Neural cell (in vitro differentiated cells): Measurements from ENCODE around the gene SS18. TPM values are rescaled to one million over a fixed set of nuclear protein-coding genes. Genes with fewer than 3 reads are reported as not detected.

Source experiments
- H2AFZ ChIP-seq: fragments of 200-600, 300-800 bp; sonication (generic), shearing (Covaris generic); 2 replicates; pipeline ENCODE4 v1.6.0; 2014; ENCODE audit warnings: low read depth, mild to moderate bottlenecking, antibody characterized with exemption, low read length, moderate library complexity
- H3F3A ChIP-seq: fragments of 200-600 bp; shearing (Covaris generic); 2 replicates; pipeline ENCODE4 v1.6.1; 2016; ENCODE audit warnings: mild to moderate bottlenecking, moderate library complexity, mixed read lengths, antibody characterized with exemption, low read length; ENCODE audit not compliant: insufficient read depth, poor library complexity, severe bottlenecking
- H3K27ac ChIP-seq: fragments of 200-600, 300-800 bp; sonication (generic), shearing (Covaris generic); 2 replicates; pipeline ENCODE4 v1.5.1; 2014; ENCODE audit warnings: mild to moderate bottlenecking, low read length, moderate library complexity
- H3K27me3 ChIP-seq: fragments of 300-800, 200-600 bp; sonication (generic), shearing (Covaris generic); 2 replicates; pipeline ENCODE4 v1.6.0; 2014; ENCODE audit warnings: mild to moderate bottlenecking, low read depth, low read length, moderate library complexity; ENCODE audit not compliant: insufficient read depth
- H3K36me3 ChIP-seq: fragments of 300-800, 200-600 bp; sonication (generic), shearing (Covaris generic); 2 replicates; pipeline ENCODE4 v1.5.1; 2014; ENCODE audit warnings: mild to moderate bottlenecking, antibody characterized with exemption, low read length, moderate library complexity; ENCODE audit not compliant: insufficient read depth
- H3K4me2 ChIP-seq: fragments of 300-800, 200-600 bp; sonication (generic), shearing (Covaris generic); 2 replicates; pipeline ENCODE4 v1.6.0; 2014; ENCODE audit warnings: mild to moderate bottlenecking, low read length
- H3K4me3 ChIP-seq: fragments of 300-800, 200-600 bp; sonication (generic), shearing (Covaris generic); 2 replicates; pipeline ENCODE4 v1.5.1; 2014; ENCODE audit warnings: mild to moderate bottlenecking, low read length, moderate library complexity
- H3K79me2 ChIP-seq: fragments of 200-600 bp; shearing (Covaris generic); replicated peaks from 2 replicates; pipeline ENCODE4 v1.6.0; 2014; ENCODE audit warnings: mild to moderate bottlenecking, low read length, moderate library complexity; ENCODE audit not compliant: insufficient read depth
- H3K9ac ChIP-seq: fragments of 300-800, 200-600 bp; sonication (generic), shearing (Covaris generic); 2 replicates; pipeline ENCODE4 v1.6.1; 2016; ENCODE audit warnings: mild to moderate bottlenecking, low read length, mixed read lengths
- H3K9me2 ChIP-seq: fragments of 200-600 bp; shearing (Covaris generic); 2 replicates; pipeline ENCODE4 v1.6.1; 2016; ENCODE audit warnings: mild to moderate bottlenecking, low read length, mixed read lengths; ENCODE audit not compliant: insufficient read depth
- H3K9me3 ChIP-seq: fragments of 200-600, 300-800 bp; sonication (generic), shearing (Covaris generic); 2 replicates; pipeline ENCODE4 v1.6.1; 2016; ENCODE audit warnings: mild to moderate bottlenecking, mixed run types, low read length, moderate library complexity, mixed read lengths
- H4K20me1 ChIP-seq: fragments of 200-600 bp; shearing (Covaris generic); 2 replicates; pipeline ENCODE4 v1.6.1; 2016; ENCODE audit warnings: mild to moderate bottlenecking, mixed run types; ENCODE audit not compliant: insufficient read depth
- EP300 ChIP-seq: fragments of 450-650 bp; conservative IDR thresholded peaks from 2 replicates; pipeline ENCODE4 v1.6.1; 2014; ENCODE audit warnings: antibody characterized with exemption, mild to moderate bottlenecking, moderate library complexity; ENCODE audit not compliant: poor library complexity, severe bottlenecking
- EZH2 ChIP-seq: fragments of 200-600, 300-800 bp; shearing (Covaris generic), sonication (generic); IDR thresholded peaks from 2 replicates; pipeline ENCODE4 v1.6.1; 2014; ENCODE audit warnings: antibody characterized with exemption, low read length, borderline replicate concordance, mild to moderate bottlenecking; ENCODE audit not compliant: insufficient read depth, poor library complexity, severe bottlenecking
- MXI1 ChIP-seq: fragments of 450-650 bp; conservative IDR thresholded peaks from 2 replicates; pipeline ENCODE4 v1.6.1; 2014; ENCODE audit warnings: antibody characterized with exemption, mild to moderate bottlenecking; ENCODE audit not compliant: poor library complexity, severe bottlenecking
- POLR2AphosphoS5 ChIP-seq: IDR thresholded peaks from 2 replicates; pipeline ENCODE4 v1.6.1; 2012
- RAD21 ChIP-seq: fragments of 450-650 bp; conservative IDR thresholded peaks from 2 replicates; pipeline ENCODE4 v1.6.1; 2014; ENCODE audit warnings: antibody characterized with exemption, mild to moderate bottlenecking, moderate library complexity
- SMC3 ChIP-seq: fragments of 450-650 bp; conservative IDR thresholded peaks from 2 replicates; pipeline ENCODE4 v1.6.1; 2014; ENCODE audit warnings: antibody characterized with exemption, mild to moderate bottlenecking, moderate library complexity; ENCODE audit not compliant: poor library complexity
- TAF1 ChIP-seq: IDR thresholded peaks from 2 replicates; pipeline ENCODE4 v1.6.1; 2012; ENCODE audit warnings: low read depth
- polyA plus RNA-seq: library from polyadenylated mRNA; depleted of rRNA; stranded (reverse); fragments of >200 nt; gene quantifications from 2 replicates; pipeline ENCODE4 v1.2.3, GENCODE V29; 2014
- TF ChIP-seq, protein P1 (sequence below): fragments of 450-650 bp; IDR thresholded peaks from 2 replicates; pipeline ENCODE4 v1.5.1; 2014; ENCODE audit warnings: antibody characterized with exemption, mild to moderate bottlenecking, moderate library complexity; ENCODE audit not compliant: poor library complexity, severe bottlenecking
- TF ChIP-seq, protein P2 (sequence below): IDR thresholded peaks from 2 replicates; pipeline ENCODE4 v1.6.1; 2012; ENCODE audit warnings: borderline replicate concordance

SS18 gene
- polyA plus RNA-seq, 1 donor from 2014 or later = 62.0 TPM

DNA sequence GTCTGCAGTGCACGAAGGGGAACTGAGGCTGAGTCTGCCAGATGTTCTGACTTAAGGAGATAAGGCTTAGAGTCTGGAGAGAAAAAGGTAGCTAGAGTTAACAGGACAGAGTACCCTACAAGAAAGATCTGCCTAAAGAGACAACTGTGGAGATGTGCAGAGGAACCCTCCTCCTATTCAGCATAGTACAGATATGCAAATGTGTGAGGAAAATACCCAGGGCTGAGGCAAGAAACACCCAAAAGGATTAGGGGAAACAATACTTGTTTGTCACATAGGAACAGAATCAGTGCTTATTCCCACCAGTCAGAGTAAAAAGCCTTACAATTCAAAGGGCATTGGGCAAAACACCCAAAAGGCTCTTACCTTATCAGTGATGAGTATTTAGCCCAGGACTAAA, 67.8 kb downstream of the SS18 start:
- no peak overlapping the region for H3K27ac ChIP-seq
- no peak overlapping the region for H3K4me2 ChIP-seq
- H3K9me3 ChIP-seq = no peaks in the 10 kb centered on the region
- H3K36me3 ChIP-seq = peaks cover 4% of the 10 kb centered on the region
- no peaks in the 10 kb centered on the region for H3F3A ChIP-seq
- no peaks in the 10 kb centered on the region for H3K9me2 ChIP-seq
- H2AFZ ChIP-seq = no peak overlapping the region
- H3K79me2 ChIP-seq = no peaks in the 10 kb centered on the region
- TF ChIP-seq EP300 = no peak
- no peak for TF ChIP-seq TAF1
- TF ChIP-seq, protein P1, sequence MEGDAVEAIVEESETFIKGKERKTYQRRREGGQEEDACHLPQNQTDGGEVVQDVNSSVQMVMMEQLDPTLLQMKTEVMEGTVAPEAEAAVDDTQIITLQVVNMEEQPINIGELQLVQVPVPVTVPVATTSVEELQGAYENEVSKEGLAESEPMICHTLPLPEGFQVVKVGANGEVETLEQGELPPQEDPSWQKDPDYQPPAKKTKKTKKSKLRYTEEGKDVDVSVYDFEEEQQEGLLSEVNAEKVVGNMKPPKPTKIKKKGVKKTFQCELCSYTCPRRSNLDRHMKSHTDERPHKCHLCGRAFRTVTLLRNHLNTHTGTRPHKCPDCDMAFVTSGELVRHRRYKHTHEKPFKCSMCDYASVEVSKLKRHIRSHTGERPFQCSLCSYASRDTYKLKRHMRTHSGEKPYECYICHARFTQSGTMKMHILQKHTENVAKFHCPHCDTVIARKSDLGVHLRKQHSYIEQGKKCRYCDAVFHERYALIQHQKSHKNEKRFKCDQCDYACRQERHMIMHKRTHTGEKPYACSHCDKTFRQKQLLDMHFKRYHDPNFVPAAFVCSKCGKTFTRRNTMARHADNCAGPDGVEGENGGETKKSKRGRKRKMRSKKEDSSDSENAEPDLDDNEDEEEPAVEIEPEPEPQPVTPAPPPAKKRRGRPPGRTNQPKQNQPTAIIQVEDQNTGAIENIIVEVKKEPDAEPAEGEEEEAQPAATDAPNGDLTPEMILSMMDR = no peak
- TF ChIP-seq RAD21 = no peak
- TF ChIP-seq POLR2AphosphoS5 = no peak
- TF ChIP-seq, protein P2, sequence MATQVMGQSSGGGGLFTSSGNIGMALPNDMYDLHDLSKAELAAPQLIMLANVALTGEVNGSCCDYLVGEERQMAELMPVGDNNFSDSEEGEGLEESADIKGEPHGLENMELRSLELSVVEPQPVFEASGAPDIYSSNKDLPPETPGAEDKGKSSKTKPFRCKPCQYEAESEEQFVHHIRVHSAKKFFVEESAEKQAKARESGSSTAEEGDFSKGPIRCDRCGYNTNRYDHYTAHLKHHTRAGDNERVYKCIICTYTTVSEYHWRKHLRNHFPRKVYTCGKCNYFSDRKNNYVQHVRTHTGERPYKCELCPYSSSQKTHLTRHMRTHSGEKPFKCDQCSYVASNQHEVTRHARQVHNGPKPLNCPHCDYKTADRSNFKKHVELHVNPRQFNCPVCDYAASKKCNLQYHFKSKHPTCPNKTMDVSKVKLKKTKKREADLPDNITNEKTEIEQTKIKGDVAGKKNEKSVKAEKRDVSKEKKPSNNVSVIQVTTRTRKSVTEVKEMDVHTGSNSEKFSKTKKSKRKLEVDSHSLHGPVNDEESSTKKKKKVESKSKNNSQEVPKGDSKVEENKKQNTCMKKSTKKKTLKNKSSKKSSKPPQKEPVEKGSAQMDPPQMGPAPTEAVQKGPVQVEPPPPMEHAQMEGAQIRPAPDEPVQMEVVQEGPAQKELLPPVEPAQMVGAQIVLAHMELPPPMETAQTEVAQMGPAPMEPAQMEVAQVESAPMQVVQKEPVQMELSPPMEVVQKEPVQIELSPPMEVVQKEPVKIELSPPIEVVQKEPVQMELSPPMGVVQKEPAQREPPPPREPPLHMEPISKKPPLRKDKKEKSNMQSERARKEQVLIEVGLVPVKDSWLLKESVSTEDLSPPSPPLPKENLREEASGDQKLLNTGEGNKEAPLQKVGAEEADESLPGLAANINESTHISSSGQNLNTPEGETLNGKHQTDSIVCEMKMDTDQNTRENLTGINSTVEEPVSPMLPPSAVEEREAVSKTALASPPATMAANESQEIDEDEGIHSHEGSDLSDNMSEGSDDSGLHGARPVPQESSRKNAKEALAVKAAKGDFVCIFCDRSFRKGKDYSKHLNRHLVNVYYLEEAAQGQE = no peak
- TF ChIP-seq EZH2 = no peak
- TF ChIP-seq MXI1 = no peak
- TF ChIP-seq SMC3 = no peak
- H3K4me3 ChIP-seq = no peak overlapping the region
- no peaks in the 10 kb centered on the region for H3K27me3 ChIP-seq
- H3K9ac ChIP-seq = no peak overlapping the region
- no peaks in the 10 kb centered on the region for H4K20me1 ChIP-seq

DNA sequence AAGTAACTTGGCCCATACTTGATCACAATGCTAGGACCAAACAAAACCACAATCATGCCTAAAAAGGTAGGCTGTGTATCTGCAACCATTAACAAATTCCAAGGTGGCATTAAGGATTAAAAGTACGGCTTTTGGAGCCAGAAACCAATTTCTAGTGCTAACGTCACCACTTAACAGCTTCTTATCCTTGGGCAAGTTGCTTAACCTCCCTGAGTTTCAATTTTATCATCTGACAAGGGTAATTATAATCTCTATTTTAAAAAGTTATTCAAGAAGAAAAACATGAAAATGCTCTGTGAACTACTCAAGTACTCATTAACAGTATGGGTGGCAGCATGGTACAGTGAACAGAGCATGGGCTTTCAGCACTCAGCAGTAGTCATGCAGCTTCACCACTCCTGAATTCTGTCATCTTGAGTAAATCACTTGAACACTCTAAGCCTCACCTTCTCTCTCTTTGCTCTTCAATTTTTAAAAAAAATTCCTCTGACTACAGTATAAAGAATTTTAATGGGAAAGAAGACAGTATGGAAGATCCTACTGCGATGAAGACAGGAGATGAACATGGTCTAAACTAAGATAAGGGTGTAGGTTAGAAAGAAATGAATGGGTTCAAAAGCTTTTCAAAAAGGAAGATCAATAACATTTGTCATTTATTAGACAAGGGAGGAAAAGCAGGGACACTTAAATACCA, 69.2 kb downstream of the SS18 start:
- H3K4me2 ChIP-seq = no peak overlapping the region
- H3K79me2 ChIP-seq = no peaks in the 10 kb centered on the region
- TF ChIP-seq EZH2 = no peak
- no peak for TF ChIP-seq MXI1
- TF ChIP-seq, protein P1 = no peak
- TF ChIP-seq TAF1 = no peak
- TF ChIP-seq POLR2AphosphoS5 = no peak
- no peak for TF ChIP-seq RAD21
- no peak for TF ChIP-seq SMC3
- TF ChIP-seq, protein P2 = no peak
- no peak for TF ChIP-seq EP300
- H3K9ac ChIP-seq = no peak overlapping the region
- H3K27ac ChIP-seq = no peak overlapping the region
- H4K20me1 ChIP-seq = no peaks in the 10 kb centered on the region
- no peaks in the 10 kb centered on the region for H3K27me3 ChIP-seq
- H2AFZ ChIP-seq = no peak overlapping the region
- no peak overlapping the region for H3K4me3 ChIP-seq
- no peaks in the 10 kb centered on the region for H3K9me3 ChIP-seq
- H3K9me2 ChIP-seq = no peaks in the 10 kb centered on the region
- peaks cover 4% of the 10 kb centered on the region for H3K36me3 ChIP-seq
- H3F3A ChIP-seq = no peaks in the 10 kb centered on the region
